Measurements from ENCODE around the gene TOM1. TPM values are rescaled to one million over a fixed set of nuclear protein-coding genes. Genes with fewer than 3 reads are reported as not detected.

TOM1 gene
- total RNA-seq, 5 donors from 2014 or later (not counting 1 experiment from before 2014, with no cell fraction given), result 55.9 to 152 (median 68.3) TPM

- Mint-ChIP-seq H3K4me3 (no peak overlapping the region), H3K36me3 (no peaks in the 10 kb centered on the region), H3K4me1 (peaks cover 6 to 7% (median 7%) of the 10 kb centered on the region in 3 donors), H3K9me3 (no peaks in the 10 kb centered on the region), H3K27ac (no peak overlapping the region), H3K27me3 (peaks cover 16 to 25% of the 10 kb centered on the region in 2 donors)
- 93% methylated on average over 3 of the region's 6 CpGs for WGBS (ENCODE audit: insufficient coverage)
- no peaks in the 10 kb centered on the region for H3K9me3 ChIP-seq
- ChIA-PET CTCF (no interaction called here), POLR2A (interaction anchor here in 1 of 2 donors (0.6 kb wide), 2 partner anchors 28 to 449 kb away, joined by 3 to 6 read pairs; no protein-coding TSS in a partner anchor)
- peaks cover 0 to 42% of the 10 kb centered on the region in 2 experiments for H3K27me3 ChIP-seq (replicated peaks in 1 of 2; ENCODE audit: control insufficient read depth in 2 of 2, extremely low read depth in 1 of 2, insufficient read depth in 2 of 2, low read length in 1 of 2)
- no peaks in the 10 kb centered on the region for H3K36me3 ChIP-seq (ENCODE audit: control insufficient read depth in 2 of 2, extremely low read depth in 1 of 2, insufficient read depth in 1 of 2, low read length in 1 of 2)
- H3K27ac ChIP-seq (ENCODE audit: low read length), result no peak overlapping the region
- no peak for ATAC-seq (replicated peaks in 1 of 4)
- H3K4me3 ChIP-seq (ENCODE audit: control insufficient read depth in 1 of 2, extremely low read depth in 1 of 2, low read length in 1 of 2), result no peak overlapping the region
- H3K4me1 ChIP-seq (ENCODE audit: control insufficient read depth in 1 of 2, extremely low read depth in 1 of 2, insufficient read depth in 2 of 2, low read length in 2 of 2), result peaks cover 0 to 9% of the 10 kb centered on the region in 2 experiments
- no peak for DNase-seq
These were observed 68.7 kb downstream of the TOM1 start for GRCh38 chr22:35368386-35368785.

GRCh38 chr22:35369996-35370395, 70.3 kb downstream of the TOM1 start:
- CTCF ChIA-PET, result interaction anchor here in 1 of 2 donors (1.1 kb wide), 1 partner anchor 27 kb away, joined by 4 read pairs; no protein-coding TSS in a partner anchor
- Histone ChIP-seq H3K9me3 (no peaks in the 10 kb centered on the region), H3K4me3 (ENCODE audit: control insufficient read depth in 1 of 2, extremely low read depth in 1 of 2, low read length in 1 of 2) (no peak overlapping the region), H3K27me3 (replicated peaks in 1 of 2; ENCODE audit: control insufficient read depth in 2 of 2, extremely low read depth in 1 of 2, insufficient read depth in 2 of 2, low read length in 1 of 2) (peaks cover 0 to 32% of the 10 kb centered on the region in 2 experiments), H3K4me1 (ENCODE audit: control insufficient read depth in 1 of 2, extremely low read depth in 1 of 2, insufficient read depth in 2 of 2, low read length in 2 of 2) (peaks cover 0 to 9% of the 10 kb centered on the region in 2 experiments), H3K36me3 (ENCODE audit: control insufficient read depth in 2 of 2, extremely low read depth in 1 of 2, insufficient read depth in 1 of 2, low read length in 1 of 2) (no peaks in the 10 kb centered on the region), H3K27ac (ENCODE audit: low read length) (no peak overlapping the region)
- Mint-ChIP-seq H3K4me3 (no peak overlapping the region), H3K27ac (no peak overlapping the region), H3K4me1 (peaks cover 6 to 7% (median 7%) of the 10 kb centered on the region in 3 donors), H3K36me3 (no peaks in the 10 kb centered on the region), H3K27me3 (peaks cover 13 to 22% of the 10 kb centered on the region in 2 donors), H3K9me3 (no peaks in the 10 kb centered on the region)
- WGBS (ENCODE audit: insufficient coverage), result 86% methylated on average over 2 of the region's 2 CpGs
- ATAC-seq (replicated peaks in 1 of 4), result no peak
- POLR2A ChIA-PET, result no interaction called here
- DNase-seq, result no peak

- WGBS (ENCODE audit: insufficient coverage), result no CpG with 5 or more reads among the region's 6 CpGs
- DNase-seq (no peak), ATAC-seq (replicated peaks in 1 of 4) (no peak)
- Histone ChIP-seq H3K4me3 (ENCODE audit: control insufficient read depth in 1 of 2, extremely low read depth in 1 of 2, low read length in 1 of 2) (no peak overlapping the region), H3K4me1 (ENCODE audit: control insufficient read depth in 1 of 2, extremely low read depth in 1 of 2, insufficient read depth in 2 of 2, low read length in 2 of 2) (peaks cover 0 to 19% of the 10 kb centered on the region in 2 experiments), H3K27me3 (replicated peaks in 1 of 2; ENCODE audit: control insufficient read depth in 2 of 2, extremely low read depth in 1 of 2, insufficient read depth in 2 of 2, low read length in 1 of 2) (peaks cover 0 to 11% of the 10 kb centered on the region in 2 experiments), H3K27ac (ENCODE audit: low read length) (no peak overlapping the region), H3K36me3 (ENCODE audit: control insufficient read depth in 2 of 2, extremely low read depth in 1 of 2, insufficient read depth in 1 of 2, low read length in 1 of 2) (no peaks in the 10 kb centered on the region), H3K9me3 (no peaks in the 10 kb centered on the region)
- Mint-ChIP-seq H3K9me3 (no peaks in the 10 kb centered on the region), H3K4me1 (peaks cover 17 to 20% (median 19%) of the 10 kb centered on the region in 3 donors), H3K4me3 (no peak overlapping the region), H3K27ac (no peak overlapping the region), H3K27me3 (peaks cover 0 to 3% of the 10 kb centered on the region in 2 donors), H3K36me3 (no peaks in the 10 kb centered on the region)
- CTCF ChIA-PET, result no interaction called here
- POLR2A ChIA-PET, result interaction anchor here in 1 of 2 donors (0.6 kb wide), 1 partner anchor 24 kb away, joined by 11 read pairs; no protein-coding TSS in a partner anchor
These were observed 74.1 kb downstream of the TOM1 start for GRCh38 chr22:35373781-35374180.

GRCh38 chr22:35375031-35375430, 75.3 kb downstream of the TOM1 start:
- no peak for ATAC-seq (replicated peaks in 1 of 4)
- Histone ChIP-seq H3K27ac (ENCODE audit: low read length) (no peak overlapping the region), H3K27me3 (replicated peaks in 1 of 2; ENCODE audit: control insufficient read depth in 2 of 2, extremely low read depth in 1 of 2, insufficient read depth in 2 of 2, low read length in 1 of 2) (peaks cover 0 to 9% of the 10 kb centered on the region in 2 experiments), H3K9me3 (no peaks in the 10 kb centered on the region), H3K36me3 (ENCODE audit: control insufficient read depth in 2 of 2, extremely low read depth in 1 of 2, insufficient read depth in 1 of 2, low read length in 1 of 2) (no peaks in the 10 kb centered on the region), H3K4me3 (ENCODE audit: control insufficient read depth in 1 of 2, extremely low read depth in 1 of 2, low read length in 1 of 2) (no peak overlapping the region), H3K4me1 (ENCODE audit: control insufficient read depth in 1 of 2, extremely low read depth in 1 of 2, insufficient read depth in 2 of 2, low read length in 2 of 2) (peaks cover 0 to 19% of the 10 kb centered on the region in 2 experiments)
- ChIA-PET POLR2A (interaction anchor here in 1 of 2 donors (0.6 kb wide), 1 partner anchor 1505 kb away, joined by 3 read pairs; no protein-coding TSS in a partner anchor), CTCF (interaction anchor here in 1 of 2 donors (0.7 kb wide), 1 partner anchor 675 kb away, joined by 3 read pairs; no protein-coding TSS in a partner anchor)
- no peak for DNase-seq
- Mint-ChIP-seq H3K27ac (no peak overlapping the region), H3K9me3 (no peaks in the 10 kb centered on the region), H3K4me3 (no peak overlapping the region), H3K36me3 (no peaks in the 10 kb centered on the region), H3K4me1 (peaks cover 17 to 20% (median 19%) of the 10 kb centered on the region in 3 donors), H3K27me3 (peaks cover 0 to 2% of the 10 kb centered on the region in 2 donors)
- WGBS (ENCODE audit: insufficient coverage), result no CpG with 5 or more reads among the region's 3 CpGs

- no peak overlapping the region for H3K4me3 Mint-ChIP-seq
- peaks cover 0 to 6% of the 10 kb centered on the region in 2 experiments for H3K27me3 ChIP-seq (replicated peaks in 1 of 2; ENCODE audit: control insufficient read depth in 2 of 2, extremely low read depth in 1 of 2, insufficient read depth in 2 of 2, low read length in 1 of 2)
- H3K4me1 Mint-ChIP-seq, result peaks cover 18 to 23% (median 19%) of the 10 kb centered on the region in 3 donors
- H3K27ac Mint-ChIP-seq, result peak overlapping the region in 1 of 2 donors; percentile 53
- ChIA-PET CTCF (interaction anchor here in 1 of 2 donors (0.7 kb wide), 1 partner anchor 675 kb away, joined by 3 read pairs; no protein-coding TSS in a partner anchor), POLR2A (interaction anchor here in 1 of 2 donors (0.6 to 0.7 kb wide), 2 partner anchors 508 to 1505 kb away, joined by 3 read pairs; no protein-coding TSS in a partner anchor)
- DNase-seq (no peak), ATAC-seq (replicated peaks in 1 of 4) (no peak)
- no peaks in the 10 kb centered on the region for H3K9me3 Mint-ChIP-seq
- H3K27ac ChIP-seq (ENCODE audit: low read length), result no peak overlapping the region
- peaks cover 0 to 5% of the 10 kb centered on the region in 2 donors for H3K27me3 Mint-ChIP-seq
- no peaks in the 10 kb centered on the region for H3K9me3 ChIP-seq
- H3K36me3 ChIP-seq (ENCODE audit: control insufficient read depth in 2 of 2, extremely low read depth in 1 of 2, insufficient read depth in 1 of 2, low read length in 1 of 2), result no peaks in the 10 kb centered on the region
- H3K4me3 ChIP-seq (ENCODE audit: control insufficient read depth in 1 of 2, extremely low read depth in 1 of 2, low read length in 1 of 2), result no peak overlapping the region
- WGBS (ENCODE audit: insufficient coverage), result 87% methylated on average over 7 of the region's 8 CpGs
- H3K36me3 Mint-ChIP-seq, result no peaks in the 10 kb centered on the region
- peaks cover 0 to 21% of the 10 kb centered on the region in 2 experiments for H3K4me1 ChIP-seq (ENCODE audit: control insufficient read depth in 1 of 2, extremely low read depth in 1 of 2, insufficient read depth in 2 of 2, low read length in 2 of 2)
These were observed 75.8 kb downstream of the TOM1 start for GRCh38 chr22:35375526-35375925.

GRCh38 chr22:35376728-35377472, 77.2 kb downstream of the TOM1 start:
- H3K36me3 ChIP-seq (ENCODE audit: control insufficient read depth in 2 of 2, extremely low read depth in 1 of 2, insufficient read depth in 1 of 2, low read length in 1 of 2), result no peaks in the 10 kb centered on the region
- ATAC-seq (replicated peaks in 1 of 4), result peak in 1 of 4 experiments; percentile 17
- WGBS (ENCODE audit: insufficient coverage), result 18% methylated on average over 9 of the region's 17 CpGs
- POLR2A ChIA-PET, result no interaction called here
- no peak overlapping the region for H3K4me3 ChIP-seq (ENCODE audit: control insufficient read depth in 1 of 2, extremely low read depth in 1 of 2, low read length in 1 of 2)
- peaks cover 0 to 12% of the 10 kb centered on the region in 2 experiments for H3K27me3 ChIP-seq (replicated peaks in 1 of 2; ENCODE audit: control insufficient read depth in 2 of 2, extremely low read depth in 1 of 2, insufficient read depth in 2 of 2, low read length in 1 of 2)
- Mint-ChIP-seq H3K4me3 (peak overlapping the region in 1 of 3 donors; percentile 15), H3K27ac (peak overlapping the region; percentile 52 to 58), H3K9me3 (no peaks in the 10 kb centered on the region), H3K36me3 (no peaks in the 10 kb centered on the region), H3K27me3 (peaks cover 8 to 12% of the 10 kb centered on the region in 2 donors), H3K4me1 (peaks cover 17 to 28% (median 24%) of the 10 kb centered on the region in 3 donors)
- H3K9me3 ChIP-seq, result no peaks in the 10 kb centered on the region
- H3K4me1 ChIP-seq (ENCODE audit: control insufficient read depth in 1 of 2, extremely low read depth in 1 of 2, insufficient read depth in 2 of 2, low read length in 2 of 2), result peaks cover 0 to 28% of the 10 kb centered on the region in 2 experiments
- CTCF ChIA-PET, result no interaction called here
- H3K27ac ChIP-seq (ENCODE audit: low read length), result no peak overlapping the region
- DNase-seq, result peak in 18 of 35 experiments; percentile 12 to 66 (median 26)

Measured in T-cell (primary cell).